Spleen (tissue), 11 donors: ENCODE results near the gene PRR35. TPM values are rescaled to one million over a fixed set of nuclear protein-coding genes. Genes with fewer than 3 reads are reported as not detected.

ENCODE experiments used
- DNase-seq: peaks from one replicate; pipeline ENCODE4 v3.0.0-alpha.2; 2020
- H3K27ac ChIP-seq, 8 donors: fragments of 200-600 bp; sonication (generic) in 7 of 8; 1 replicate in 4 of 8; 2 replicates in 4 of 8; pipeline versions ENCODE4 v1.5.0 to v1.8.0; 2016 to 2021; ENCODE audit warnings: inconsistent platforms in 4 of 8, mild to moderate bottlenecking in 4 of 8, moderate library complexity in 1 of 8
- H3K27me3 ChIP-seq, 7 donors: fragments of 200-600 bp; sonication (generic) in 6 of 7; replicated peaks in 1 of 7; 1 replicate in 4 of 7; 2 replicates in 3 of 7; pipeline versions ENCODE4 v1.5.0 to v1.8.0; 2016 to 2021; ENCODE audit warnings: inconsistent platforms in 3 of 7, mild to moderate bottlenecking in 1 of 7
- H3K36me3 ChIP-seq, 6 donors: fragments of 200-600 bp; sonication (generic) in 5 of 6; 1 replicate in 4 of 6; 2 replicates in 2 of 6; pipeline versions ENCODE4 v1.5.0 to v1.8.0; 2016 to 2021; ENCODE audit warnings: inconsistent platforms in 2 of 6
- H3K4me1 ChIP-seq, 6 donors: fragments of 200-600 bp; sonication (generic) in 5 of 6; 1 replicate in 3 of 6; 2 replicates in 3 of 6; pipeline versions ENCODE4 v1.5.0 to v1.8.0; 2016 to 2021; ENCODE audit warnings: inconsistent platforms in 3 of 6
- H3K4me3 ChIP-seq, 8 donors: fragments of 200-600 bp; sonication (generic) in 7 of 8; 1 replicate in 4 of 8; 2 replicates in 4 of 8; pipeline versions ENCODE4 v1.5.0 to v1.8.0; 2016 to 2021; ENCODE audit warnings: inconsistent platforms in 4 of 8, mild to moderate bottlenecking in 4 of 8, moderate library complexity in 2 of 8
- H3K9me3 ChIP-seq, 8 donors: fragments of 200-600 bp; sonication (generic) in 7 of 8; 1 replicate in 4 of 8; 2 replicates in 4 of 8; pipeline versions ENCODE4 v1.5.0 to v1.8.0; 2016 to 2021; ENCODE audit warnings: inconsistent platforms in 4 of 8
- POLR2A ChIP-seq, 3 donors: fragments of 450-650 bp; IDR thresholded peaks; one replicate each; pipeline ENCODE4 v1.5.1; 2017; ENCODE audit warnings: antibody characterized with exemption in 3 of 3, mild to moderate bottlenecking in 1 of 3
- POLR2AphosphoS5 ChIP-seq, 3 donors: sonication (generic); formaldehyde crosslinking; IDR thresholded peaks; one replicate each; pipeline ENCODE4 v1.5.1; 2017; ENCODE audit warnings: antibody characterized with exemption in 3 of 3
- WGBS, 5 donors: extraction: QIAGEN DNeasy Blood & Tissue Kit in 3 of 5; methylation state at CpG; one replicate each; pipeline versions ENCODE4 v1.1.5 to v1.1.7; 2013 to 2018; 5-methylcytosine and 5-hydroxymethylcytosine counted together
- intact Hi-C: fragments of 100-400 bp; cut with DNase I; formaldehyde crosslinking; loops from one replicate; pipeline ENCODE4 v1.15.0; 2023; ENCODE audit warnings: low total_unique reads
- polyA plus RNA-seq, 3 donors: library from polyadenylated mRNA; stranded (reverse); fragments of 200-250 nt; gene quantifications; one replicate each; pipeline ENCODE4 v1.2.1, GENCODE V29; 2013
- total RNA-seq, 7 donors: library from RNA; depleted of rRNA in 3 of 7; stranded (reverse); fragments of >200 nt in 3 of 7; fragmentation: NEBNext Ultra II Directional in 4 of 7; extraction: Animal tissue kit (Norgen Biotek cat#: 25700) in 4 of 7; gene quantifications; one replicate each; pipeline versions ENCODE4 v1.1.0 to v1.2.1, GENCODE V29; 2016 to 2021
- TF ChIP-seq, protein P1 (sequence below), 11 experiments: fragments of 200-600 bp in 7 of 11; fragments of 450-650 bp in 4 of 11; sonication (generic) in 4 of 11; IDR thresholded peaks in 8 of 11; conservative IDR thresholded peaks in 3 of 11; 1 replicate in 7 of 11; 2 replicates in 4 of 11; pipeline versions ENCODE4 v1.4.0 to v1.8.0; 2016 to 2021; ENCODE audit warnings: antibody characterized with exemption in 11 of 11, inconsistent platforms in 4 of 11, mild to moderate bottlenecking in 1 of 11
- donor health status: healthy with polysubstance abuse.
- donor health status: DM: no; HTN: no; CAD: no; lungs with moderate emphysema.
- donor health status: DM: no; HTN: no; CAD: no.
- donor health status: Bipolar disorder and iron deficiency.
- donor health status: healthy.
- donor health status: DM: no; HTN: no; CAD: no.
- donor health status: DM: yes; HTN: yes; CAD: no.

PRR35 gene
- total and polyA plus RNA-seq, 10 donors: not detected

DNA sequence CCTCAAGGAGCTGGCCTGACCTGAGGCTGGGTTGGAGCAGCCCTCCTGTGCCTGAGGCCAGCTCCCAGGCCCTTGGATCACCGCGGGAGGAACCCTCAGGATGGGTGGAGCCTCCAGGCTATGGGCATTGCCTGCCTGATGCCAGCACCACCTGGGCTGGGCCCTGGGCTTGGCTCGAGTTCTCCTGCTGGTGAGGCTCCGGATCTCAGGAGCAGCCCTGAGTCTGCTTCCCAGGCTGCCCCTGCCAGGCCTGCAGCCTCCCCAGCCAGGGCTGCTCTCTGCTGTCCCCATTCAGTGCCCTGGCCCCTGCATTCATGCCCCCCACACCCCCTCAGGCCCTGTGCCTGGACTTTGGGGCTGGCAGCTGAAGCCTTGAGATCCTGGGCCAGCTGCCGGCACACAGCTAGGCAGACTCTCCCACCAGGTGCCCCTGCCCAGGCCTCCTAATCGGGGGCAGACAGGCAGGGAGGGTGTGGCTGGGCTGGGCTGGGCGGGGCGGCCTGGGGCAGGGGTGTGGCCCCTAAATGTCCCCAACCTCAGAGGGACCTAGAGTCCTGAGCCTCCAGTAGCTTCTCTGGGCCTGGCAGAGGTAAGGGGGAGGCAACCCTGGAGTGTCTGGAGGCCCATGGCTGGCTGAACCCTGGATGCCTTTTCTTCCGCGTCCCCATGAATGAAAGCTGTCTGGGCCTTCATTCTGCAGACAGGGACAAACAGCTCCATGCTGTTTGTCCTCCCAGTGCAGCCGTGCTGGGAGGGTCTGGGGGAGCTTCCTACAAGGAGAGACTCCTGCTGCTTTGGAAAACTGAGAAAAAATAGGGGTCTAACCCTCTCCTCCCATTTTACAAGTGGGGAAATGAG is 8.4 kb downstream of the PRR35 start:
- 64 to 87% (median 78%) methylated on average over 5 to 11 of the region's 11 CpGs for WGBS, 5 donors
- intact Hi-C loops: no loop called here
- TF ChIP-seq POLR2A (IDR thresholded peaks at IDR 0.05): no peak
- H3K4me1 ChIP-seq: peaks cover 39 to 82% (median 51%) of the 10 kb centered on the region in 6 donors
- no peaks in the 10 kb centered on the region for H3K27me3 ChIP-seq
- no peaks in the 10 kb centered on the region for H3K9me3 ChIP-seq
- peak overlapping the region; percentile 77 to 88 (median 86) for H3K27ac ChIP-seq
- peaks cover 0 to 18% (median 0%) of the 10 kb centered on the region in 6 donors for H3K36me3 ChIP-seq
- peak overlapping the region in 5 of 8 donors; percentile 90 to 99 (median 95) for H3K4me3 ChIP-seq
- no peak for DNase-seq

- 1 to 6% (median 2%) methylated on average over 28 to 87 of the region's 87 CpGs for WGBS, 5 donors
- peak; percentile 92 for DNase-seq
- intact Hi-C loops: no loop called here
- H3K36me3 ChIP-seq: peaks cover 0 to 29% (median 6%) of the 10 kb centered on the region in 6 donors
- peak within 1 kb of the TSS; percentile 77 to 88 (median 86) for H3K27ac ChIP-seq
- no peaks in the 10 kb centered on the region for H3K9me3 ChIP-seq
- peak within 1 kb of the TSS; percentile 78 to 99 (median 94) for H3K4me3 ChIP-seq
- H3K4me1 ChIP-seq: peaks cover 39 to 82% (median 51%) of the 10 kb centered on the region in 6 donors
- no peaks in the 10 kb centered on the region for H3K27me3 ChIP-seq
- no peak for TF ChIP-seq POLR2A (IDR thresholded peaks at IDR 0.05)
- peak in 2 of 3 donors; percentile 49 to 65 for TF ChIP-seq POLR2AphosphoS5 (IDR thresholded peaks at IDR 0.05)
Measured at GRCh38 chr16:569445-570254, 9.5 kb downstream of the PRR35 start, which contains the start of gene PIGQ. Gene PIGQ (plus strand): TSS chr16:569968. CDS start chr16:574075, 4,107 bp downstream.

DNA sequence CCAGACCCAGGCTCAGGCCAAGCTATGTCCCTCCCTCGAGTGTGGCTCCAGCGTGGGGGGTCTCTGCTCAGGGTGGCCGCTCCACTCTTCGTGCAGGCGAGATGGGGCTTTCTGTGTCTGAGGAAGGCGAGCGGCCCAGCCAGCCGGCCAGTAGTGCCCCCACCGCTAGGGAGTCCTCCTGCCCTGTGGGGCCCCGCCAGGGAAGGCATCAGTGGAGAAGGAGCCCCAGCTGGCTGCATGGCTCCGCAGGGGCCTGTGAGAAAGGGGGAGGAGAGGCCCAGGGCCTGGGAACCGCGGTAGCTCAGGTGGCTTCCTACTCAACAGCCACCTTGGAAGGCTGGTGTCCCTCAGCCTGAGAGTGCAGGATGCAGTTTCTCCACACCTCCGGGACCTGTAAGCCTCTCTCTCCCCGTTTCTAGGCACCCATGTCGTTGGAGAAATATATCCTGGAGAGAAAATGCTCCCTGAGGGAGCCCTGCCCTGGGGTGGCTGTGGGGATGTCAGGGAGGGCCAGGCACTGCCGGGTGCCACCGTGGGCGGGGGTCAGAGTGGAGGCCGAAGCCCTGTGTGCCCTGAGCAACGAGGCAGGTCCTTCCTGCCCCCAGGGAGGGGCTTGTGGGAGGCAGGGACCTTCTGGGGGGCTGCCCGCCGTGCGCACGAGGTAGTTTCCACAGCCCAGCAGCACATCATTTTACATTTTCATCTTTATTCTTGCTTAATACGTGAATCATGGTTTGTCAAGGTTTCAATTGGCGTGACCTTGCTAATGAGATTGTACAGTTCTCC is 12.9 kb downstream of the PRR35 start:
- peaks cover 0 to 47% (median 19%) of the 10 kb centered on the region in 6 donors for H3K36me3 ChIP-seq
- no peak for TF ChIP-seq POLR2AphosphoS5 (IDR thresholded peaks at IDR 0.05)
- no peak for TF ChIP-seq POLR2A (IDR thresholded peaks at IDR 0.05)
- TF ChIP-seq, protein P1, sequence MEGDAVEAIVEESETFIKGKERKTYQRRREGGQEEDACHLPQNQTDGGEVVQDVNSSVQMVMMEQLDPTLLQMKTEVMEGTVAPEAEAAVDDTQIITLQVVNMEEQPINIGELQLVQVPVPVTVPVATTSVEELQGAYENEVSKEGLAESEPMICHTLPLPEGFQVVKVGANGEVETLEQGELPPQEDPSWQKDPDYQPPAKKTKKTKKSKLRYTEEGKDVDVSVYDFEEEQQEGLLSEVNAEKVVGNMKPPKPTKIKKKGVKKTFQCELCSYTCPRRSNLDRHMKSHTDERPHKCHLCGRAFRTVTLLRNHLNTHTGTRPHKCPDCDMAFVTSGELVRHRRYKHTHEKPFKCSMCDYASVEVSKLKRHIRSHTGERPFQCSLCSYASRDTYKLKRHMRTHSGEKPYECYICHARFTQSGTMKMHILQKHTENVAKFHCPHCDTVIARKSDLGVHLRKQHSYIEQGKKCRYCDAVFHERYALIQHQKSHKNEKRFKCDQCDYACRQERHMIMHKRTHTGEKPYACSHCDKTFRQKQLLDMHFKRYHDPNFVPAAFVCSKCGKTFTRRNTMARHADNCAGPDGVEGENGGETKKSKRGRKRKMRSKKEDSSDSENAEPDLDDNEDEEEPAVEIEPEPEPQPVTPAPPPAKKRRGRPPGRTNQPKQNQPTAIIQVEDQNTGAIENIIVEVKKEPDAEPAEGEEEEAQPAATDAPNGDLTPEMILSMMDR (IDR thresholded peaks at IDR 0.05 in 8 of 11, conservative IDR thresholded peaks at IDR 0.05 in 3 of 11): no peak
- no peak overlapping the region for H3K27ac ChIP-seq
- H3K4me3 ChIP-seq: no peak overlapping the region
- no peak for DNase-seq
- no peaks in the 10 kb centered on the region for H3K27me3 ChIP-seq
- 77 to 93% (median 89%) methylated on average over 21 to 27 of the region's 27 CpGs for WGBS, 5 donors
- peaks cover 15 to 69% (median 33%) of the 10 kb centered on the region in 6 donors for H3K4me1 ChIP-seq
- H3K9me3 ChIP-seq: no peaks in the 10 kb centered on the region
- intact Hi-C loops: no loop called here

DNA sequence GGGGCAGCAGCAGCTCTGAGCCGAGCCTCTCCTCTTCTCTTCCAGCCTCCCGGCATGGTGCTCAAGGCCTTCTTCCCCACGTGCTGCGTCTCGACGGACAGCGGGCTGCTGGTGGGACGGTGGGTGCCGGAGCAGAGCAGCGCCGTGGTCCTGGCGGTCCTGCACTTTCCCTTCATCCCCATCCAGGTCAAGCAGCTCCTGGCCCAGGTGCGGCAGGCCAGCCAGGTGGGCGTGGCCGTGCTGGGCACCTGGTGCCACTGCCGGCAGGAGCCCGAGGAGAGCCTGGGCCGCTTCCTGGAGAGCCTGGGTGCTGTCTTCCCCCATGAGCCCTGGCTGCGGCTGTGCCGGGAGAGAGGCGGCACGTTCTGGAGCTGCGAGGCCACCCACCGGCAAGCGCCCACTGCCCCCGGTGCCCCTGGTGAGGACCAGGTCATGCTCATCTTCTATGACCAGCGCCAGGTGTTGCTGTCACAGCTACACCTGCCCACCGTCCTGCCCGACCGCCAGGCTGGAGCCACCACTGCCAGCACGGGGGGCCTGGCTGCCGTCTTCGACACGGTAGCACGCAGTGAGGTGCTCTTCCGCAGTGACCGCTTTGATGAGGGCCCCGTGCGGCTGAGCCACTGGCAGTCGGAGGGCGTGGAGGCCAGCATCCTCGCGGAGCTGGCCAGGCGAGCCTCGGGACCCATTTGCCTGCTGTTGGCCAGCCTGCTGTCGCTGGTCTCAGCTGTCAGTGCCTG is 14.0 kb downstream of the PRR35 start:
- Histone ChIP-seq H3K9me3 (no peaks in the 10 kb centered on the region), H3K36me3 (peaks cover 0 to 47% (median 19%) of the 10 kb centered on the region in 6 donors), H3K27ac (no peak overlapping the region), H3K4me3 (no peak overlapping the region), H3K4me1 (peaks cover 4 to 69% (median 28%) of the 10 kb centered on the region in 6 donors), H3K27me3 (no peaks in the 10 kb centered on the region)
- DNase-seq: no peak
- TF ChIP-seq POLR2A (IDR thresholded peaks at IDR 0.05) (no peak), POLR2AphosphoS5 (IDR thresholded peaks at IDR 0.05) (no peak)
- TF ChIP-seq, protein P1 (IDR thresholded peaks at IDR 0.05 in 8 of 11, conservative IDR thresholded peaks at IDR 0.05 in 3 of 11): no peak
- intact Hi-C loops: no loop called here
- WGBS, 5 donors: 85 to 97% (median 96%) methylated on average over 8 to 46 of the region's 46 CpGs
